ENCODE results near the gene PRXL2C. TPM values are rescaled to one million over a fixed set of nuclear protein-coding genes. Genes with fewer than 3 reads are reported as not detected.

PRXL2C gene
- total and polyA plus RNA-seq, 2 of the 8 experiments (the other 6 are each of a cell fraction or from before 2014, with no cell fraction given), result 2.8 to 7.3 TPM

GRCh38 chr9:96636368-96636767 lies 18.7 kb downstream of the PRXL2C start (continued):
- TF ChIP-seq CHD7 (IDR thresholded peaks at IDR 0.05; ENCODE audit: insufficient replicate concordance, low read length), result no peak
- TF ChIP-seq SAP30 (IDR thresholded peaks at IDR 0.05; ENCODE audit: insufficient read depth, insufficient replicate concordance, low read length), result no peak
- TF ChIP-seq TBP (IDR thresholded peaks at IDR 0.05; ENCODE audit: low read depth, low read length), result no peak
- no peak for TF ChIP-seq YY1 (IDR thresholded peaks at IDR 0.05; ENCODE audit: low read depth, low read length)
- no peak for TF ChIP-seq ASH2L (IDR thresholded peaks at IDR 0.05; ENCODE audit: low read length)
- TF ChIP-seq CBX5 (IDR thresholded peaks at IDR 0.05; ENCODE audit: low read depth, low read length), result no peak
